CD4-positive, alpha-beta T cell treated with Interleukin-10 for 1 hour (primary cell): Measurements from ENCODE around the gene TNIK.
"Not testable (repeated sequence)": the region's sequence is repeated elsewhere in the genome, so short reads cannot be mapped to it uniquely, and the experiment has no call there.

Source experiments
- DNase-seq: peaks from one replicate; pipeline ENCODE4 v3.0.0-alpha.2; 2020

TNIK gene

DNA sequence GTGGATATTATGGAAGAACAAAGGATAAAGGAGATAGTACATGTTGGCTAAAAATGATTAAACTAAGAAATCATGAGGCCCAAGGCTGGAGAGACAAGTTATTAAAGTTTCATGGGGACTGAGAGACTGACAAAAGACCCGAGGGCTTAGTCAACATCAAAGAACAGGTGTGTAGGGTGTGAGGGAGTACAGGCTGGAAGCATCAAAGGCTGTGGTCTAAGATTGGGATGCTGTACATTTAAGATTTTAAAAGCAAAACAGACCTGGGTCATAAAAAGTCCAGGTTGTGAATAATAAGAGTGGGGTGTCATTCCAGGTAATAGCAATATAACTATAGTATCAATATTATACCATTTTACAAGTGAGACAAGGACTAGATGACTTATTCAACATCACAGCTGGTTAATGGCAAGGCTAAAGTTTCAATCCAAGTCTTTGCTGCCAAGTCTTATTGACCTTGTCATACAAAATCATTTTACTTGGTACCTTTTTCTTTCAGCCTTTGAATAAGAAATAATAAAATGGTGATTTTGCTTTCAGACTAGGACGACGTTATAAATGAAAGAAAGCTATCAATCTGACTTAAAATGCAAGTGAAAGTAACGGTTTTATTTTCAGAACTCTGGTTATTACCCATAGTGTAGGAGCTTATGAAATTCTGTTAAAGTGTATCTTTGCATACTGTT is 211.6 kb downstream of the TNIK start:
- DNase-seq = no peak

DNA sequence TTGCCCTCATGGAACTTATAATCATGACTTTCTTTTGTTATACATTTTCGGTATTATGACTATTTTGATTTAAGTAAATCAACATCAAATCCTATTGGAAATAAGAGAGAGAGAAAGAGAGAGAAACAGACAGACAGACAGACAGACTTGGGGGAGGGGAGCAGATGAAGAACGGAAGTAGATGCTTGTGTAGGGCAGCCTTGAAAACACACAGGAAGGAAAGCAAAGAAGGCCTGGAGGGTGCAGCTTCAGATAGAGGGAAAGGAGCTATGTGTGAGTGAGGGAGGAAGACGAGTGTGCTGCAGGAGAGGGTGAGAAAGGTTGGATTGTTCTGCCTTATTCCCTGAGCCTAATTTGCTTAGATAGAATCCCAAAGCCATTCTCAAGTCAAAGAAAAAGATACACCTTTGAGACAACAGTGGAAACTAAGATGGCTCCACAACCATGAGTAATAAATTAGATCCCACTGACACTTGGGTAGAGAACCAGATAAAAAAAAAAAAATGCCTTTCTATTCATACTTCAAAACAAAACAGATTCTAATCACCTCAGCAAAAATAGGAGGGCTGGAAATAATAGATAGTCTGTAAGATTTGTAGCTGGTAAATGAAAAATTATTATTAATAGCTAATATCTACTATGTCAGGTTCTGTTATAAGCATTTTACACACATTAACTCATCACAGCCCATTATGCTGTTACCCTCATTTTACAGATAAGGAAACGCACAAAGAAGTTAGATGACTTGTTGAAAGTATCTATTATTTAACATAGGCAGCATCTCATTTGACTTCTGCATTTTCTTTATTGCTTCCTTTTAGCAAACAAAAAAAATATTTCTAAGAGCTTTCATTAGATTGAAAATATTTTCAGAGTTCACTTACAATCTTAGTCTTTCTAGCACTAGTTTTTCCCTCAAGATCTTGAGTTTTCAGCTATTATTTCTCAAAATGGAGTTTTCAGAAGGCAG is 214.1 kb downstream of the TNIK start:
- no peak for DNase-seq

- no peak for DNase-seq
Measured at GRCh38 chr3:171242951-171243350, 217.3 kb downstream of the TNIK start.

- no peak for DNase-seq
Measured at GRCh38 chr3:171242170-171242569, 218.0 kb downstream of the TNIK start.

- DNase-seq = not testable (repeated sequence)
Measured at GRCh38 chr3:171241655-171242054, 218.6 kb downstream of the TNIK start.

DNA sequence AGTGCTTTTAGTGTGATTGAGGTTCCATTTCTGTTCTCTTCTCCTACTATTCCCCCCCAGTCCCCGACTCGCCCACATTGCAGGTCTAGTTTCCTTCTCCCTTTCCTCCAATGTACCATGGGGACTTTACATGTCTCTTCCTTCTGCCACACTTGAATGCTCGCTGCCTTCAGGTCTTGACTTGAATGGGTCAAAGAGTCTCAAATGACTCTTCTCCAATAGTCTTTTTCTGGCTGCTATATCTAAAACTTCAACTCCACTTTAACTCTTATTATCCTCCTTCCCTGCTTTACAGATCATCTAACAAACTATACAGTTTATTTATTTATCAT is 219.7 kb downstream of the TNIK start:
- DNase-seq = no peak

GRCh38 chr3:171239757-171240503 is 220.3 kb downstream of the TNIK start:
- no peak for DNase-seq

DNA sequence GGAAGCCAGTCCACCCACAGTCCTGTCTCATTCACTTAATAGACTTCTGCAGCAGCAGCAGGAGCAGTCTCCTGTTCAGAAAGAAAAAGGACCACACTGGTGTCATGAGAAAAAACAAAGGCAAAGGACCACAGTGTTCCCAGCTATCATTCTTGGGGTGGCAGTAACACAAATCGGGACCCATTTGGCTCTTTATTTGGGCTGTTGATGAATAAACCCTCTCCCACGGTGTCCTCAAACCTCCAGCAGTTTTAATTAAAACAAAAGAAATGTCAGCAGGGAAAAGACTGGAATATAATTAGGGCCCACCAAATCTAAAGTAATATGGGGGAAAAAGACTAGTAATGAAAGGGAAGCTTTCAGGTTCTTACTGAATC is 223.2 kb downstream of the TNIK start:
- no peak for DNase-seq

DNA sequence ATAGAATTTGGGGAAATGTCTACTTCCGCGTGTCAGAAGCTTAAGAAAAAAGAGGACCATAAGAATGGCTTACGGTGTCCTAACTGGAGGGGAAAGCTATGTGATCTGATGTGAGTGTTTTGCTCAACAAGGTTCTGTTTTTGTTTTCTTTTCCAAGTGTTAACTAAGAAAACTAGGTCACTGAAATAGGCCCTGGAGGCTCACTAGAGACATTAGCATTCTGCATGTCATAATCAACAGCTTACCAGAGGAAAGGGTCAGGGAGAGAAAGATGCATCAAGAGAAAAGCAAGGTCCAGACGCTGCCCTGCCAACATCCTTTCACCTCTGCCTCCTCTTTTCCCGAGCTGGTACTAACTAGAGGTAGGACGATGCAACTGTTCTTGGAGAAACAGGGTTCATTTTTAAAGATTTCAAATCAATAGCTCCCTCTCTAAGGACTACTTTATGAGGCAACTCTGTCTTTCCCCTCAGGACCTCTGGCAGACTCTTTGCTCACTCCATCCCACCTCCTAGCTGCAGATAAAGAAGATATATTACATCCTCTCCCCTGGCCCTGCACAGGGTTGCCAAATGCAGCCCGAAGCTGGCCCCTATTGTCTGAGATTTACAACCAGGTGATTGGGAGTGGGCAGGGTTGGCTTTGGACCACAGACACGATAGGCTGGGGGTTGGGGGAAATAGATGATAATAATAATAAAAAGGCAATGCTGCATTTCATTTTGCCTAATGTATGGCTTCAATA is 223.8 kb downstream of the TNIK start:
- no peak for DNase-seq

- DNase-seq = no peak
Measured at GRCh38 chr3:171234298-171235010, 225.8 kb downstream of the TNIK start.

GRCh38 chr3:171231361-171231760 is 228.8 kb downstream of the TNIK start:
- no peak for DNase-seq

DNA sequence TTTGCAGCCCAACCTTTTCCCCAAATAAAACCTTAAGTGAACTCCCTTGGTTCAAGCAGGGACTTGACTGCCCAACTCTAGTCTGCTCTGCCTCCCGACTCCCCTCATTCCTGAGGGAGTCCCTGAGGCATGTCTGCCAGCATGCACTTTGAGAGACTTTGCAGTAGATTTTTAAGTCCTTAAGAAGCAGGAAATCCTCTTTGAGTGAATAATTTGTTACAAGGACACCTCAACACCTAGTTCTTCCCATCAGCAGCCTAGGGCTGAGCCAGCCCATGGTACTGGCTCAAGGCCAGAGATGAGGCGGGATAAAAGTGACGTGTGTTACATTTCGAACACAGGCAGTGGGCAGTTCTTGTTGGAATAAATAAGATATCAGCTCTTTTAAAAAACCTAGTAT is 229.3 kb downstream of the TNIK start:
- no peak for DNase-seq

GRCh38 chr3:171229173-171229572 is 231.0 kb downstream of the TNIK start:
- no peak for DNase-seq

DNA sequence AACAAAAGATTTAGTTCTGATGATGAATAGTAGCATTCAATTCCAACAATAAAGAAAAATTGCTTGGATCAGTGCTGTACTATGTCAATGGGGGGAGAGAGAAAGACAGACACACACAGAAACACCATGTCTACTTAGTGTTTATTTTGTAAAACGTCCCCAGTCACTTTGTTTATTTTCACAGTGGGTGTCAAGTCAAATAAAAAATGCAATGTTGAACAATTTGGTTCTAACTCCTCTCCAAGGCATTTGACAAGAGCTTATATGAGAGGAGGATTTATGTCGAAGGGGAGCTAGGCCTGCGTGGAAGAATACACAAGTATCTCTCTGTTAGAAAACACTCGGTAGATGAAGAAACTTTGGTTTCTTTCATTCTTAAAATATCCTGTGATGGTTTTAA is 232.0 kb downstream of the TNIK start:
- no peak for DNase-seq

- no peak for DNase-seq
Measured at GRCh38 chr3:171227828-171228227, 232.4 kb downstream of the TNIK start.

- no peak for DNase-seq
Measured at GRCh38 chr3:171227359-171227758, 232.8 kb downstream of the TNIK start.

DNA sequence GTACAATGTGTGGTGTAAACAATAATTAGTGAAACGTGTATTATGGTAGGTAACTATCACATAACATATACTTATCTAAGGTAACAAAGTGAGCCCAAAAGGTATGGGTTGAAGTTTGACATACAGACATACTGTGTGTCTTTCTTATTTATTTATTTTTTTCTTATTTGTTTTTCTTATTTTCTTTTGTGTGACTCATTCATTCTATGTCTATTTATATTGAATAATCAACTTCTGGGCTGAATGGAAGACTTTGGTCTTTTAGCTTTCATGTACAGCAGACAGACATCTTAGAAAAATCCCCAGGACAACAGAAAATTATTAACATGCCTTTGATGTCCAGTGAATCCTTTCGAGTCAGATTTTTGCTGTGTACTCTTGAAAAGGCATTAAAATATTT is 233.4 kb downstream of the TNIK start:
- no peak for DNase-seq

GRCh38 chr3:171225708-171226107 is 234.5 kb downstream of the TNIK start:
- no peak for DNase-seq

- peak; percentile 29 for DNase-seq
Measured at GRCh38 chr3:171225165-171225564, 235.0 kb downstream of the TNIK start.

- DNase-seq = no peak
Measured at GRCh38 chr3:171223396-171223795, 236.8 kb downstream of the TNIK start.

GRCh38 chr3:171222995-171223394 is 237.2 kb downstream of the TNIK start:
- no peak for DNase-seq

DNA sequence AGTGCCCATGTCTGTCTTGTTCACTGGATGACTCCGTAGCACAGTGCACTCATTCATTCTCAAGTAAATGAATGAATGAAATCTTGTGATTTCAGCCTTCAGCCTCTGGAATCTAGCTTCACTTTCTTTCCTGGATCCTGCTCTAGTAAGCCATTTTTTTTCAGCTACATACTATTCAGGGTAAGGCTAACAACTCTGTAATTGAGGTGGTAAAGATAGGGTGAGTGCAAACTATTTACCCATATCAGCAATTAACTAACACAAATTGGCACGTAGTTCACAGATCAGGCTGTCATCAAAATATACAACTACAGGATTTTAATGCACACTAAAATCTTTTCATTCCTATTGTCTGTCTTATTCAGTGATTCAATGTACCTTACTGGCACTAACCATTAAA is 238.6 kb downstream of the TNIK start:
- no peak for DNase-seq
